HepG2 (cell line): ENCODE data around the gene SRRM2. TPM values are rescaled to one million over a fixed set of nuclear protein-coding genes. Genes with fewer than 3 reads are reported as not detected.

ENCODE experiments used
- ATAC-seq: fragments of 200-7000 bp; cut with Tn5 transposase; 3 replicates; pipeline ENCODE4 v1.9.1; 2020; ENCODE audit warnings: mild to moderate bottlenecking, moderate library complexity
- BruUV-seq: library from RNA; stranded (reverse); fragments of 400-500 nt; replicated peaks from 2 replicates; lab custom pipeline; 2021; lab: Mats Ljungman, UMichigan
- CTCF ChIA-PET: fragments of 300-600 bp; formaldehyde crosslinking; extraction: SDS; loops from one replicate; lab custom pipeline; 2021; ENCODE audit warnings: low total read pairs, inconsistent platforms, low intra/inter-chr PET ratio; lab: Yijun Ruan, JAX
- POLR2A ChIA-PET: fragments of 350-600 bp; sonication (Branson Sonifier 250); formaldehyde crosslinking; loops from one replicate; lab custom pipeline; 2020; ENCODE audit warnings: antibody characterized with exemption, inconsistent platforms; lab: Yijun Ruan, JAX
- DNase-seq: peaks from one replicate; pipeline ENCODE4 v3.0.0-alpha.2; 2015; ENCODE audit warnings: low spot score
- FAIRE-seq: peaks from 3 replicates; lab custom pipeline; 2011; peaks lifted over from hg19 to GRCh38; lab: Jason Lieb, UNC
- H2AFZ ChIP-seq: one replicate; pipeline ENCODE4 v1.6.1; 2011; ENCODE audit warnings: low read length, inconsistent platforms
- H3K27ac ChIP-seq: fragments of 300-600 bp; 3 replicates; pipeline ENCODE4 v1.8.0; 2011; ENCODE audit warnings: mixed run types, mild to moderate bottlenecking, mixed read lengths, low read length, inconsistent platforms; ENCODE audit not compliant: insufficient read depth; ENCODE audit errors: extremely low read length
- H3K27me3 ChIP-seq, 2 experiments: fragments of 200-600 bp in 1 of 2; 2 replicates in 1 of 2; 3 replicates in 1 of 2; pipeline versions ENCODE4 v1.6.0 to v1.8.0; 2011; ENCODE audit warnings: low read length in 2 of 2, mild to moderate bottlenecking in 2 of 2, moderate library complexity in 2 of 2, inconsistent platforms in 1 of 2; ENCODE audit not compliant: insufficient read depth in 2 of 2, control insufficient read depth in 1 of 2
- H3K36me3 ChIP-seq, 2 experiments: fragments of 200-600 bp in 1 of 2; replicated peaks in 1 of 2; 2 replicates in 1 of 2; 3 replicates in 1 of 2; pipeline versions ENCODE4 v1.5.1 to v1.8.0; 2011; ENCODE audit warnings: low read length in 2 of 2, inconsistent platforms in 1 of 2; ENCODE audit not compliant: insufficient read depth in 2 of 2, control insufficient read depth in 1 of 2
- H3K4me1 ChIP-seq: 2 replicates; pipeline ENCODE4 v1.5.1; 2012; ENCODE audit warnings: low read length, inconsistent platforms; ENCODE audit not compliant: insufficient read depth
- H3K4me2 ChIP-seq: 2 replicates; pipeline ENCODE4 v1.6.0; 2011; ENCODE audit warnings: low read depth, low read length, inconsistent platforms
- H3K4me3 ChIP-seq, 3 experiments: fragments of 200-600 bp in 1 of 3; sonication (generic), shearing (Covaris generic) in 1 of 3; replicated peaks in 1 of 3; 2 replicates each; pipeline ENCODE4 v1.5.1; 2011 to 2016; ENCODE audit warnings: low read length in 3 of 3, inconsistent platforms in 2 of 3, low read depth in 2 of 3, mild to moderate bottlenecking in 2 of 3, control low read depth in 1 of 3, mixed read lengths in 1 of 3; ENCODE audit not compliant: insufficient read depth in 1 of 3
- H3K79me2 ChIP-seq: one replicate; pipeline ENCODE4 v1.6.1; 2011; ENCODE audit warnings: low read length, inconsistent platforms; ENCODE audit not compliant: insufficient read depth
- H3K9ac ChIP-seq: 2 replicates; pipeline ENCODE4 v1.6.0; 2011; ENCODE audit warnings: mild to moderate bottlenecking, low read depth, low read length, inconsistent platforms; ENCODE audit not compliant: insufficient read depth
- H3K9me3 ChIP-seq: 2 replicates; pipeline ENCODE4 v1.5.1; 2012; ENCODE audit warnings: mild to moderate bottlenecking, low read length
- H4K20me1 ChIP-seq: 2 replicates; pipeline ENCODE4 v1.6.0; 2011; ENCODE audit warnings: inconsistent platforms, mild to moderate bottlenecking, low read length, moderate library complexity; ENCODE audit not compliant: insufficient read depth
- AGO2 ChIP-seq: fragments of 200-400 bp; formaldehyde crosslinking; optimal IDR thresholded peaks from 2 replicates; pipeline ENCODE3; 2017; ENCODE audit warnings: mild to moderate bottlenecking, low read depth, low read length, moderate library complexity
- ARID4A ChIP-seq: sonication (generic); formaldehyde crosslinking; IDR thresholded peaks from 2 replicates; pipeline ENCODE4 v1.5.0; 2020; ENCODE audit warnings: mild to moderate bottlenecking, missing genetic modification reagents, borderline replicate concordance
- HBP1 ChIP-seq: IDR thresholded peaks from 2 replicates; pipeline ENCODE4 v1.6.1; 2016; ENCODE audit warnings: low read depth, control low read depth
- NFATC3 ChIP-seq: sonication (generic); formaldehyde crosslinking; IDR thresholded peaks from 2 replicates; pipeline ENCODE4 v1.5.1; 2020; ENCODE audit warnings: mild to moderate bottlenecking, missing genetic modification reagents
- WGBS: methylation state at CpG from one replicate; pipeline ENCODE4 v1.1.6; 2017; ENCODE audit warnings: low lambda C conversion rate; 5-methylcytosine and 5-hydroxymethylcytosine counted together
- in situ Hi-C: cut with HindIII; loops from 2 replicates; pipeline ENCODE4 v1.10.0; 2017; ENCODE audit warnings: low pct_unique_long_range_greater_than_20kb; ENCODE audit not compliant: extremely low pct_ligation_motif_present
- intact Hi-C: fragments of 100-400 bp; cut with micrococcal nuclease; formaldehyde crosslinking; loops from one replicate; pipeline ENCODE4 v1.10.0; 2022; ENCODE audit not compliant: unreplicated experiment
- polyA plus RNA-seq, 8 experiments: library from polyadenylated mRNA; depleted of rRNA in 3 of 8; stranded (reverse) in 7 of 8; unstranded in 1 of 8; fragments of >200 nt; fragmentation: Illumina TruSeq in 4 of 8; extraction: Trizol in 4 of 8; gene quantifications; 2 replicates each; pipeline versions ENCODE4 v1.2.1 to v1.2.3, GENCODE V29; 2011 to 2016; ENCODE audit warnings: low read depth in 4 of 8, missing spikeins in 1 of 8, mixed read lengths in 1 of 8; ENCODE audit not compliant: insufficient read depth in 1 of 8
- total RNA-seq, 5 experiments: library from RNA; depleted of rRNA; stranded (reverse); fragments of >200 nt; fragmentation: Illumina TruSeq; extraction: Trizol; gene quantifications; 2 replicates each; pipeline ENCODE4 v1.2.3, GENCODE V29; 2016; ENCODE audit warnings: low read depth in 1 of 5
- TF ChIP-seq, protein P1 (sequence below): sonication (generic); formaldehyde crosslinking; IDR thresholded peaks from 2 replicates; pipeline ENCODE4 v1.5.1; 2020; ENCODE audit warnings: mild to moderate bottlenecking, missing genetic modification reagents, moderate library complexity

SRRM2 gene
- total and polyA plus RNA-seq, 2 of the 13 experiments (the other 11 are each of a cell fraction or from before 2014, with no cell fraction given) = 50.4 to 112 TPM

GRCh38 chr16:2712063-2712441 is 40.4 kb upstream of the SRRM2 start:
- FAIRE-seq (no peak), ATAC-seq (peak; percentile 22), DNase-seq (no peak)
- H3K4me2 ChIP-seq = peak overlapping the region; percentile 59
- 0 out of 2 replicates have a peak overlapping the region, but pooled peaks have one; percentile 13 for H3K9ac ChIP-seq
- peak overlapping the region in 2 of 3 experiments; percentile 23 to 46; a peak in 4 of 6 replicates for H3K4me3 ChIP-seq
- POLR2A ChIA-PET = no interaction called here
- no peak overlapping the region for H2AFZ ChIP-seq
- intact Hi-C loops (no loop called here), in situ Hi-C loops (no loop called here)
- H3K79me2 ChIP-seq = no peaks in the 10 kb centered on the region
- no peak overlapping the region for H3K27ac ChIP-seq
- H4K20me1 ChIP-seq = no peaks in the 10 kb centered on the region
- peaks cover 8 to 15% of the 10 kb centered on the region in 2 experiments; a peak in 3 of 5 replicates for H3K36me3 ChIP-seq
- CTCF ChIA-PET = no interaction called here
- WGBS = 24% methylated on average over 7 of the region's 14 CpGs
- no peaks in the 10 kb centered on the region for H3K9me3 ChIP-seq
- H3K27me3 ChIP-seq = peaks cover 5 to 36% of the 10 kb centered on the region in 2 experiments
- H3K4me1 ChIP-seq = no peaks in the 10 kb centered on the region
- TF ChIP-seq, protein P1, sequence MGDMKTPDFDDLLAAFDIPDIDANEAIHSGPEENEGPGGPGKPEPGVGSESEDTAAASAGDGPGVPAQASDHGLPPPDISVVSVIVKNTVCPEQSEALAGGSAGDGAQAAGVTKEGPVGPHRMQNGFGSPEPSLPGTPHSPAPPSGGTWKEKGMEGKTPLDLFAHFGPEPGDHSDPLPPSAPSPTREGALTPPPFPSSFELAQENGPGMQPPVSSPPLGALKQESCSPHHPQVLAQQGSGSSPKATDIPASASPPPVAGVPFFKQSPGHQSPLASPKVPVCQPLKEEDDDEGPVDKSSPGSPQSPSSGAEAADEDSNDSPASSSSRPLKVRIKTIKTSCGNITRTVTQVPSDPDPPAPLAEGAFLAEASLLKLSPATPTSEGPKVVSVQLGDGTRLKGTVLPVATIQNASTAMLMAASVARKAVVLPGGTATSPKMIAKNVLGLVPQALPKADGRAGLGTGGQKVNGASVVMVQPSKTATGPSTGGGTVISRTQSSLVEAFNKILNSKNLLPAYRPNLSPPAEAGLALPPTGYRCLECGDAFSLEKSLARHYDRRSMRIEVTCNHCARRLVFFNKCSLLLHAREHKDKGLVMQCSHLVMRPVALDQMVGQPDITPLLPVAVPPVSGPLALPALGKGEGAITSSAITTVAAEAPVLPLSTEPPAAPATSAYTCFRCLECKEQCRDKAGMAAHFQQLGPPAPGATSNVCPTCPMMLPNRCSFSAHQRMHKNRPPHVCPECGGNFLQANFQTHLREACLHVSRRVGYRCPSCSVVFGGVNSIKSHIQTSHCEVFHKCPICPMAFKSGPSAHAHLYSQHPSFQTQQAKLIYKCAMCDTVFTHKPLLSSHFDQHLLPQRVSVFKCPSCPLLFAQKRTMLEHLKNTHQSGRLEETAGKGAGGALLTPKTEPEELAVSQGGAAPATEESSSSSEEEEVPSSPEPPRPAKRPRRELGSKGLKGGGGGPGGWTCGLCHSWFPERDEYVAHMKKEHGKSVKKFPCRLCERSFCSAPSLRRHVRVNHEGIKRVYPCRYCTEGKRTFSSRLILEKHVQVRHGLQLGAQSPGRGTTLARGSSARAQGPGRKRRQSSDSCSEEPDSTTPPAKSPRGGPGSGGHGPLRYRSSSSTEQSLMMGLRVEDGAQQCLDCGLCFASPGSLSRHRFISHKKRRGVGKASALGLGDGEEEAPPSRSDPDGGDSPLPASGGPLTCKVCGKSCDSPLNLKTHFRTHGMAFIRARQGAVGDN (CRISPR knock-in tag) = peak; percentile 33
- TF ChIP-seq NFATC3 (CRISPR knock-in tag) = no peak
- TF ChIP-seq AGO2 = peak; percentile 9
- TF ChIP-seq HBP1 (CRISPR knock-in tag) = no peak
- 0 out of 2 replicates have a peak, but pooled peaks have one; percentile 24 for TF ChIP-seq ARID4A (CRISPR knock-in tag)
- no TSS peak for BruUV-seq
